HEK293 (cell line): ENCODE data around the gene NID2.

Experiments
- CTCF ChIP-seq: fragments of 450-650 bp; formaldehyde crosslinking; IDR thresholded peaks from 2 replicates; pipeline ENCODE4 v1.5.1; 2016; ENCODE audit warnings: missing biosample characterization, missing genetic modification characterization
- MEIS1 ChIP-seq: sonication (generic); formaldehyde crosslinking; IDR thresholded peaks from 2 replicates; pipeline ENCODE4 v1.8.1; 2022; ENCODE audit warnings: missing genetic modification reagents, mild to moderate bottlenecking, borderline replicate concordance
- PATZ1 ChIP-seq: fragments of 450-650 bp; formaldehyde crosslinking; IDR thresholded peaks from 2 replicates; pipeline ENCODE4 v1.5.1; 2016; ENCODE audit warnings: missing biosample characterization, missing genetic modification characterization
- REST ChIP-seq: fragments of 450-650 bp; formaldehyde crosslinking; IDR thresholded peaks from 2 replicates; pipeline ENCODE4 v1.5.1; 2016; ENCODE audit warnings: missing biosample characterization, missing genetic modification characterization
- SCRT1 ChIP-seq: fragments of 450-650 bp; formaldehyde crosslinking; IDR thresholded peaks from 2 replicates; pipeline ENCODE4 v1.5.1; 2016; ENCODE audit warnings: missing biosample characterization, missing genetic modification characterization, borderline replicate concordance
- TCF7L2 ChIP-seq: IDR thresholded peaks from 2 replicates; pipeline ENCODE4 v1.6.1; 2011; ENCODE audit warnings: low read depth, mild to moderate bottlenecking, inconsistent platforms, low read length, moderate library complexity, borderline replicate concordance
- ZNF24 ChIP-seq: fragments of 450-650 bp; formaldehyde crosslinking; IDR thresholded peaks from 2 replicates; pipeline ENCODE4 v1.5.1; 2016; ENCODE audit warnings: missing biosample characterization, missing genetic modification characterization
- ZNF248 ChIP-seq: fragments of 450-650 bp; formaldehyde crosslinking; IDR thresholded peaks from 2 replicates; pipeline ENCODE4 v1.5.1; 2017; ENCODE audit warnings: missing biosample characterization, missing genetic modification characterization
- ZNF350 ChIP-seq: fragments of 450-650 bp; formaldehyde crosslinking; IDR thresholded peaks from 2 replicates; pipeline ENCODE4 v1.5.0; 2017; ENCODE audit warnings: missing biosample characterization, mild to moderate bottlenecking, missing genetic modification characterization
- ZNF354C ChIP-seq: fragments of 450-650 bp; formaldehyde crosslinking; IDR thresholded peaks from 2 replicates; pipeline ENCODE4 v1.5.1; 2016; ENCODE audit warnings: missing biosample characterization, missing genetic modification characterization, low read depth, borderline replicate concordance
- ZNF530 ChIP-seq: fragments of 450-650 bp; formaldehyde crosslinking; IDR thresholded peaks from 2 replicates; pipeline ENCODE4 v1.5.1; 2016; ENCODE audit warnings: low read depth, missing biosample characterization, missing genetic modification characterization
- ZNF561 ChIP-seq: fragments of 450-650 bp; IDR thresholded peaks from 2 replicates; pipeline ENCODE4 v1.5.1; 2018; ENCODE audit warnings: missing biosample characterization, missing genetic modification characterization, borderline replicate concordance
- ZNF626 ChIP-seq: fragments of 450-650 bp; sonication (Bioruptor Pico); formaldehyde crosslinking; IDR thresholded peaks from 2 replicates; pipeline ENCODE4 v1.5.1; 2018; ENCODE audit warnings: missing biosample characterization, missing genetic modification characterization, inconsistent platforms
- ZNF639 ChIP-seq: fragments of 450-650 bp; formaldehyde crosslinking; IDR thresholded peaks from 2 replicates; pipeline ENCODE4 v1.5.1; 2016; ENCODE audit warnings: missing biosample characterization, missing genetic modification characterization

- TF ChIP-seq ZNF354C (tag by site-specific recombination) (no peak), CTCF (tag by site-specific recombination) (no peak), REST (tag by site-specific recombination) (no peak), ZNF639 (tag by site-specific recombination) (no peak), ZNF626 (tag by site-specific recombination) (no peak), ZNF561 (tag by site-specific recombination) (no peak), SCRT1 (tag by site-specific recombination) (no peak), ZNF530 (tag by site-specific recombination) (no peak), ZNF350 (tag by site-specific recombination) (no peak), MEIS1 (CRISPR knock-in tag) (no peak), ZNF24 (tag by site-specific recombination) (no peak), TCF7L2 (no peak), PATZ1 (tag by site-specific recombination) (no peak), ZNF248 (tag by site-specific recombination) (no peak)
Measured at GRCh38 chr14:52071675-52072074, 2.8 kb upstream of the NID2 start.
